Measurements from ENCODE around the gene ZDHHC11B.

GRCh38 chr5:683551-684481 is 100.7 kb downstream of the ZDHHC11B start:
- TF ChIP-seq, protein P1, sequence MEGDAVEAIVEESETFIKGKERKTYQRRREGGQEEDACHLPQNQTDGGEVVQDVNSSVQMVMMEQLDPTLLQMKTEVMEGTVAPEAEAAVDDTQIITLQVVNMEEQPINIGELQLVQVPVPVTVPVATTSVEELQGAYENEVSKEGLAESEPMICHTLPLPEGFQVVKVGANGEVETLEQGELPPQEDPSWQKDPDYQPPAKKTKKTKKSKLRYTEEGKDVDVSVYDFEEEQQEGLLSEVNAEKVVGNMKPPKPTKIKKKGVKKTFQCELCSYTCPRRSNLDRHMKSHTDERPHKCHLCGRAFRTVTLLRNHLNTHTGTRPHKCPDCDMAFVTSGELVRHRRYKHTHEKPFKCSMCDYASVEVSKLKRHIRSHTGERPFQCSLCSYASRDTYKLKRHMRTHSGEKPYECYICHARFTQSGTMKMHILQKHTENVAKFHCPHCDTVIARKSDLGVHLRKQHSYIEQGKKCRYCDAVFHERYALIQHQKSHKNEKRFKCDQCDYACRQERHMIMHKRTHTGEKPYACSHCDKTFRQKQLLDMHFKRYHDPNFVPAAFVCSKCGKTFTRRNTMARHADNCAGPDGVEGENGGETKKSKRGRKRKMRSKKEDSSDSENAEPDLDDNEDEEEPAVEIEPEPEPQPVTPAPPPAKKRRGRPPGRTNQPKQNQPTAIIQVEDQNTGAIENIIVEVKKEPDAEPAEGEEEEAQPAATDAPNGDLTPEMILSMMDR (conservative IDR thresholded peaks at IDR 0.05 in 1 of 2, IDR thresholded peaks at IDR 0.05 in 1 of 2; ENCODE audit: low read depth in 1 of 2, low read length in 2 of 2): no peak
- TF ChIP-seq EZH2 (IDR thresholded peaks at IDR 0.05; ENCODE audit: low read length, missing control alignments): no peak
